Endometrial microvascular endothelial cells (primary cell): Measurements from ENCODE around the gene CWF19L2. TPM values are rescaled to one million over a fixed set of nuclear protein-coding genes. Genes with fewer than 3 reads are reported as not detected.
"Not testable (repeated sequence)": the region's sequence is repeated elsewhere in the genome, so short reads cannot be mapped to it uniquely, and the experiment has no call there.

Experiments
- in situ Hi-C: cut with HindIII; loops from 2 replicates; pipeline ENCODE4 v1.10.0; 2017; ENCODE audit warnings: low sequenced_read_pairs, low pct_unique_long_range_greater_than_20kb; ENCODE audit errors: inconsistent ontology term
- total RNA-seq: library from RNA; depleted of rRNA; stranded (reverse); fragments of >200 nt; gene quantifications from one replicate; pipeline ENCODE4 v1.2.3, GENCODE V29; 2015; ENCODE audit errors: inconsistent ontology term

CWF19L2 gene
- 5.9 TPM for total RNA-seq

DNA sequence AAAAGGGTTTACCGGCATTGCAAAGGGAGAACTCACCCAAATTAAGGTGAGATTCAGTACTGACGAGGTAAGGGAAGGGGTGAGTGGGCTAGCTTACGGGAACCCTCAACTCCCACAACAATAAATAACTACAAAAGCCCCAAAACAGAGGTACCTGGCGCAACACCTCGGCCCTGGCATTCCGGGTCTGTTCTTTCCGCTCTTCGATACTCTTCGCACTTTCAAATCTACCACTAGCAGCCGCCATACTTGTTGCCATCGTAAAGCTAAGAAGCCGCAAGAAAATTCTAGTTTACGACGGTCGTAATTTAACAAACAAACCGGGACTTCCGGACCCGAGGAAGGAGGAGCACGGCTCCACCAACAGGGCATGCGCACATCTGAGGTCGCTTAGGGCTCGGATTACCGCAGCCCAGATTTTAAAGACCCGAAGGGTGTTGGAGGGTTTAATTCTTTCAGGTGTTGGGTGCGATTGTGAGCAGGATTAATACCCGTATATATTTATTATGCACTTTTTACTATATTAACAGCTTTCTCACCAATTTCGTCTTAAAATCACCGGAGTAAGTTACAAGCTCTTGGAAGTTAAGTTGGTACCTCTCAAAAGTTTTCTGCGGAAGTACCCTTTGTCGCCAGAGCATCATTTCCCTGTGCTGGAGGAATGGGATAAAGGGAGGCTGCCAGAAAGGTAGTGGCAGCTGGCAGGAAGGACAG lies at the start of gene CWF19L2:
TSS of gene CWF19L2 (minus strand) at position 268 of the 714 bp plus-strand sequence. CDS start at position 259, 9 bp downstream.
- in situ Hi-C loops = no loop called here

DNA sequence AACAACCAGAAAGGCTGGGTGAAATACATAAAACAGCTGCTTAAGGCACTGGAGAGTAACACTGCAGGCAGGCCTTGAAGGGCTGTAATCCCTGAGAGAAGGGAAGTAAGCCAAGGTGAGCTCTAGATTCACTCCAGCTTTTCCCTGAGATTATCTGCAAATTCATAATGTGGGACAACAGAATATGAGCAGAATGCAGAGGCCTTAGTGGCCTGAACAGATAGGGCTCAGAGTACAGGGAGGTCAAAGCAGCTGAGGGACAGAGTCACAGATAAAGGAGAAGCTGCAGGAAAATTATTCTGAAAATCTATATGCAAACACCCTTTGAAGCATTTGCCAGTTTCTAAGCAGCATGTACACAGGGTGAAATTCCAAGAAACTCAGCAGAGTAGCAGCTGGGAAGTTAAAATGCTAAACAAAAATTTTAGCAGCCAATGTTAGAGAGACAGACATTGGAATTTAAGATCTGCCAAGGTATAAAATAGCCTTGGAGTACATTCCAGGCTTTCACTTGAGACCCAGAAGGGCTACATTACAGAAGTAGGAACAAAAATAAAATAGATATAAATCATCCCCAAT lies 48.1 kb upstream of the CWF19L2 start:
- in situ Hi-C loops = no loop called here

DNA sequence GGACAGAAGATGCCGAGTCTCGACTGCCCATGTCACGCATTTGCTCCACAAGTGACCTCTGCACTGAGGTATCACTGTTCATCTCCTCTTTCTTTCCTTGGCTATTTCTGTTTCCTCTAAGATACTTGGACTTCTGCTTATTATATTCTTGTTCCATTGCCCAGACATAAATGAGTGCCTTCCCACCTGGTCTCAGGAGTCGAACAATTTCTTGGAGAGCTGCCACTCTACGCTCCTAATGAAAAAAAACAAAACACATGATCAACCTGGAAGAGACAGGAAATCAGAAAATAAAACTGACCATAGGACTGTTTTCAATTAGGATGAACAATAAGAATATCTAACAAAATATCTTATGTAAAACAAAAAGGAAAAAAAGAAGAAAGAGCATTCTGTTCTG lies 47.4 kb upstream of the CWF19L2 start:
- in situ Hi-C loops = no loop called here

DNA sequence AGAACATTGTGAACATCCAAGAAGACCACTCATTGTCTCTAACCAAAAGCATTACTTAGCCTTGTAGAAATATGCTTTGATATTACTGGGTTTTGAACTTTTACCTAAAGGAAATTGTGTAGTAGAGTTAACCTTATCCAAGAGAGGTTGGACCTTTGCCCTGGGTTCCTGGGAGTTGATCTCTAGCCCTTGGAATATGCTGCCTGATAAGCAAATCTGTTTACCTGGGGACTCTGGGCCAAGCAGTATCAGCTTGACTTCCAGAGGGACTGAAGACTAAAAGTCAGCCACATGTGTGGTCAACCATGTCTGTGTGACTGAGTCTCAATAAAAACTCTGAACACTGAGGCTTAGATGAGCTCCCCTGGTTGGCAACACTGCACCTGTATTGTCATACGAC lies 44.1 kb upstream of the CWF19L2 start:
- in situ Hi-C loops = no loop called here

DNA sequence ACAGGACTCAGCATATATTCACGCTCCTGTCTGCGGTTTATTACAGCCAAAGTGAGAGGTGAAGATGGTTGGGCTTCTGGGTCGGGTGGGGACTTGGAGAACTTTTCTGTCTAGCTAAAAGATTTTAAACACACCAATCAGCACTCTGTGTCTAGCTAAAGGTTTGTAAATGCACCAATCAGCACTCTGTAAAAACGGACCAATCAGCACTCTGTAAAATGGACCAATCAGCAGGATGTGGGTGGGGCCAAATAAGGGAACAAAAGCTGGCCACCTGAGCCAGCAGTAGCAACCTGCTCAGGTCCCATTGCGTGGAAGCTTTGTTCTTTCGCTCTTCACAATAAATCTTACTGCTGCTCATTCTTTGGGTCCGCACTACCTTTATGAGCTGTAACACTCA lies 39.7 kb upstream of the CWF19L2 start:
- in situ Hi-C loops = not testable (repeated sequence)

DNA sequence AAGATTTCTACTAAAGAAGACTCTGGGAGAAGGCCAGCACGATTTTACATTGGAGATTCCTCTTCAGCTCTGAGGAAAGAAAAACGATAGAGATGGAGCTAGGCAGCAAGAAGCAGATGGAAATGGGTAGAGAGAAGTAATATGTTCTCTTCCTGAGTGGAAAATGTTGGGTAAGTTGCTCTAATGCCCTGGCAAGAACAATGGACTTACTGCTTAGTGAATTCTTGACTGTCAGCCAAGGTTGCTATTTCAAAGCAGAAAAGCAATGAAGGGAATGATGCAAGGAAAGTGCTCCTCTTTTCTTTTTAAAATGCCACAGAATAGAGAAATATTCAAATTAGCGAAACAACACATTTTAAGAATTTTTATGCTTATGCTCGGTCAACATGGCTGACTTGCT lies 38.4 kb upstream of the CWF19L2 start:
- in situ Hi-C loops = no loop called here

DNA sequence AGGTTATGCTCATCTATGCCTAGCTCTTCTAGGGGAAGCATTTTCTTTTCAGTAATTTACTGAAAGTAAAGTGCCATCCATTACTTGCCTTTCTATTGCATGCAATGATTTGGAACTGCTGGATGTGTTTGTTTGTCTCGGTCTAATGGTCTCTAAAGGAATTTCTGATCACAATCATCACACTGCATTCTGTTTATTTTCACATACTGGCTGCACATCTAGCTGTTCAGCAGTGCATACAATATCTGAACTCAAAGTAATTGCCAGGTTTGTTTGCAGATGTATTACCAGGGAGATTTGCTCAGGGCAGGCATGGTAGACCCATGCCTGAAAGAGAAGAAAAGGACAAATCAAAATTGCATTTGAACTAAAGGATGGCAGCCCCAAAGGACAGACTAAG lies 36.4 kb upstream of the CWF19L2 start:
- in situ Hi-C loops = no loop called here

DNA sequence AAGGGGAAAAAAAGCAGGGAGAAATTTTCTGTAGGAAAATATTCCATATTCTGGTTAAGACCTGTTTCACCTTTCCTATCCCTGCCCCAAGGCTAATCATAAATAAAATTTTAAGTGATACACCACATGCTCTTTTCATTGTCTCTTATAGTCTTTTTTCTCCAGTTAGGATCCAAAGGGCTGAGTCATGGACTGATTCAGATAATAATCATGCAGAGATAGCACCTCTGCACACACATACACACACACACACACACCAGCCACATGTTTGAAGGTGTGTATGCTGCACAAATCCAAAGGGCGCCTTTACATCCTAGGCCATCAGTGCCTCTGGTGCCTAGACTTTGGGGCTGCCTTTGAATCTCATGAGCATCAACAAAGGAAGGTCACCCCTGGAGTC lies 35.5 kb upstream of the CWF19L2 start:
- in situ Hi-C loops = no loop called here

DNA sequence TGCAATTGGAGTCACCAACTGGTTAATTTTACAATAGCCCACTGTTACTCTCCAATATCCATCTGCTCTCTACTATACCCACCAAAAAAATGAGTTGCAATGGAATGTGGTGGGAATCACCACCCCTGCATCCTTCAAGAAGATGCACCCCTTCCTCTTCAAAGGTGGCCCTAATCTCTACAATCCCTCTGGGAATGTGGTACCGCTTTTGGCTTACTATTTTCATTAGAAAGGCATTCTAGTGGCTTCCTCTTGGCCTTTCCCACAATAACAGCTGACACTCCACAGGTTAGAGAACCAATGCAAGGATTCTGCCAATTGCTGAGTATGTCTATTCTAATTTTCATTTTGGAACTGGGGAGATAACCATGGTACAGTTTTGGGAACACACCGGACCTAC lies 33.2 kb upstream of the CWF19L2 start:
- in situ Hi-C loops = no loop called here

DNA sequence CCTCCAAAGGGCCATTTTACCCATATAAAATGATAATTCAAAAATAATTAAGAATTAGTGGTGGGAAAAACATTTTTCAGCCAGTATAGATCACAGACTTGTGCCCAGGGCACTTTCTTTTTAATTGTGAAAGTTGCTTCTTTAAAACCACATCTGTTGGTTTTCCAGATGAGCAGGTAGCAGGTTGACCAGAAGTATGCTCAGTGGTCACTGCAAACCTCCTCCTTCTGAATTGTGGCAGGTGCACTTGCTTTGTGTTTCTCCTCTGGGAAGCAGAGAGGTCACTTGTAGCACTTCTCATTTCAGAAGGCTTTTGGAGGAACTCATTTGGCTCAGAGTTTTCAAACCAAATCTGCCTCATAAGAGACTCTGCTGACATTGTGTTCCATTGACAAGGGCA lies 24.6 kb upstream of the CWF19L2 start:
- in situ Hi-C loops = no loop called here

DNA sequence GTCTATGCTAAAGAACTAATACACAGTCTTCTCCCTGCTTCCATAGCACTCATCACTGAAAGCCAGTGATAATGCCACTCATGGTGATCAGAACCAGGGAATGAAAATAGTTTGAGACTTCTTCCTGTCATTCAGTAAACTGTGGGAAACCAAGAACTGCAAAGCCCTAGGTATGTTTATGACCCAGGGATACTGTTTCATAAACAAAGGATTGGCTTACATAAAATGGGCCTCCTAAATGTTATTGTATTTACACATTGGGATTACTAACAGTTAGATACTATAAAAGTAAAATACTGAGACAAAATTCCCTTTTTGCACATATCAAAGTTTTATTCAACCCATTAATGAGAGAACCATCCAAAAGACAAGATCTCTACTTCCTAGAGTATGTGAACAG lies 21.3 kb upstream of the CWF19L2 start:
- in situ Hi-C loops = no loop called here

DNA sequence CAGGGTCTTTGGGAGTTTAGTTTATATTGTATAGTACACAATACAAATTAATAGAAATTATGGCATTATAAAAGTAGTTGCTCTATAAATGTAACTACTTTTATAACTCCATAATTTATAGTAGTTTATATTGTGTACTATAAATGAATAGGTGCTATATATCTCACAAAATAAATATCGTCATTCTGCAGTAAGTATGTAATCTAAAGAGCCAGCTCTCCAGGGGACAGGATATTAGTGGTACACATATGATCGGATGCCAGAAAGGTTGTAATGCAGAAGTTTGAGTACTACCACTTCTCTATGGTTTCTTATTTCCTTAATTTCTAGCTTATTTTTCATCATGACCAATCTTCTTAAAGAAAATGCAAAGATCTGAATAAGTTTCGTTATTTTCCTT lies 20.2 kb upstream of the CWF19L2 start:
- in situ Hi-C loops = no loop called here

DNA sequence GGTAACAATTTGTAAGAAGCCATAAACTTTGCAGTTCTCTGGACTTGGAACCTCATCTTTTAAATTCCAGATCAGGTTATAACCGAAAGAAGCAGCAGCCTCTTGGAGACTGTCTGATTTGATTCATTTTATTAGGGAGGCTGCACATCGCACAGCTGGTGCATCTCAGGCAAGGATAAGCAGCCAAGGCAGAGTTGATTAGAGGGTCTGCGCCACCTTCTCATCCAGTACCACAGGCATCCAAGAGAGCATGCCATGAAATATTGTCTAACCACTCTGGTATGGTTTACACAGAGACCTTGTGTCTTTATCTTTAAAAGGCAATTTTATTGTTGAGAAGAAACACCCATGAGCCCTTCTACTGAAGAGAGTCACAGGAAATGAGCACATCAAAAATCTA lies 16.2 kb upstream of the CWF19L2 start:
- in situ Hi-C loops = no loop called here

DNA sequence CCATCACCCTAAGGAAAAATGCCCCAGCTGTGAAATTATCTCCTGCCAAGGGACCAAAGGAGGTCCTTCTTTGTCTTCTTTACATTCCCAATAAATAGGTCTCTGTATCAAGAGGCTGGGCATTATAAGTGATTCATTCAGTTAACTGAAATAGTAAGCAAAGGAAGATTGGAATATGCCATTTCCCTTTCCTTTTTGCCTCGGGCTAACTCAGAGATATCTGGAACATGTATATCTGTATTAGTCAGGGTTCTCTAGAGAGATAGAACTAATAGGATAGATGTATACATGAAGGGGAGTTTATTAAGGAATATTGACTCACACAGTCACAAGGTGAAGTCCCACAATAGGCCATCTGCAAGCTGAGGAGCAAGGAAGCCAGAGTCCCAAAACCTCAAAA lies 15.3 kb upstream of the CWF19L2 start:
- in situ Hi-C loops = no loop called here

DNA sequence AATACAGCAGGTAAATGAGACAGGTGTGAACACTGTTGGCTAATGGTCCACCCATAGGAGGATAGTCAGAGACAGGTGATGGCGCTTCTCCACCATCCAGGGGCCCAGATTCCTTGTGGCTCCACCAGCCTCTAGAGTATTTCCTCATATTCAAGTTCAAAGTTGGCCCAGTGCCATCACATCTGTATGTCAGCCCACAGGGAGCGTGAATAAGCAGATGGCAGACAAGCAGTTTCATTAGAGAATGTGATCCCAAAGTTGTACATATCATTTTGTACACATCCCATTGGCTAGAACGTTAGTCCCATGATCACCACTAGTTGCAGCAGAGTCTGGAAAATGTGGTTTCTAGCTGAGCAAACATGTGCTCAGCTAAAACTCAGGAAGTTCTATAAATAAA lies 11.0 kb upstream of the CWF19L2 start:
- in situ Hi-C loops = no loop called here

DNA sequence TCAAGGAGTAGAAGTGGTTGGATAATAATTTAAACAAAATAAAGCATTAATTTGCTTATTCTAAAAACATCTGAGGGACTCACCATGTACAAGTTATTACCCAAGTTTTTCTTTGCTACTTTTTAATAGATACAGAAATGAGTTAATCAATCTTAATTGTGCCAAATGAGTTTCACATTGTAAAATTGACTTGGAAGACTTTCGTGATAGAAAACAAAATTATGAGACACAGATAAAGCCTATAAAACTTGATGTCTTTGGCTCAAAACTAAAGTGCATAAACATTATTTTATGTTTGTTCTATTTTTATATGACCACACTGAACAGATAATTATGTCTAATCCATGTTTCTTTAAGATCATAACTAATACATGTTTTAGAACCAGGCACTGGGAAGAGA lies 10.1 kb upstream of the CWF19L2 start:
- in situ Hi-C loops = no loop called here

DNA sequence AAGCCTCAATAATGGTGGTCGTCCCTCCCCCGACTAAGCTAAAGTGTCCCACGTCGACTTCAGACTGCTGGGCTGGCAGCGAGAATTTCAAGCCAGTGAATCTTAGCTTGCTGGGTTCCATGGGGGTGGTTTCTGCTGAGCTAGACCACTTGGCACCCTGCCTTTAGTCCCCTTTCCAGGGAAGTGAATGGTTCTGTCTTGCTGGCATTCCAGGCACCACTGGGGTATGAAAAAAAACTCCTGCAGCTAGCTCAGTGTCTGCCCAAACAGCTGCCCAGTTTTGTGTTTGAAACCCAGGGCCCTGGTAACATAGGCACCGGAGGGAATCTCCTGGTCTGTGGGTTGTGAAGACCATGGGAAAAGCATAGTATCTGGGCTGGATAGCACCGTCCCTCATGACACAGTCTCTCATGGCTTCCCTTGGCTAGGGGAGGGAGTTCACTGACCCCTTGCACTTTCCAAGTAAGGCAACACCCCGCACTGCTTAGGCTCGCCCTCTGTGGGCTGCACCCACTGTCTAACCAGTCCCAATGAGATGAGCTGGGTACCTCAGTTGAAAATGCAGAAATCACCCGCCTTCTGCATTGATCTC lies 8.7 kb upstream of the CWF19L2 start:
- in situ Hi-C loops = not testable (repeated sequence)

DNA sequence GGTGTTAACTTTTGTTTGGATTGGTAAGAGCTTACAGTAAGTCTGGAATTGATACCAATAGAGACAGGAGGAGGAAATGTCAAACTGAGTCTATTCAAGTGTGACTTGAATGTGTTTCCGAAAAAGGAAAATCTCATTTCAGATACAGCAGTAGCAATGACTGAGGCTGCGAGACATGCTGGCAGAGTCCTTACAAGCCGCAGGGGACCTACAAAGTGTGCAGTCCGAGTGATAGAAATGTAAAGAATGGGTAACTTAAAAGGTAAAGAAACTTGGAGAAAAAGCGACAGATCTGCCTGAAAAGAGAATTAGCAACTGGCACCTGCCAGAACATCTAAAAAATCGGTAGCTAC lies 444 bp downstream of the CWF19L2 start:
- in situ Hi-C loops = no loop called here

DNA sequence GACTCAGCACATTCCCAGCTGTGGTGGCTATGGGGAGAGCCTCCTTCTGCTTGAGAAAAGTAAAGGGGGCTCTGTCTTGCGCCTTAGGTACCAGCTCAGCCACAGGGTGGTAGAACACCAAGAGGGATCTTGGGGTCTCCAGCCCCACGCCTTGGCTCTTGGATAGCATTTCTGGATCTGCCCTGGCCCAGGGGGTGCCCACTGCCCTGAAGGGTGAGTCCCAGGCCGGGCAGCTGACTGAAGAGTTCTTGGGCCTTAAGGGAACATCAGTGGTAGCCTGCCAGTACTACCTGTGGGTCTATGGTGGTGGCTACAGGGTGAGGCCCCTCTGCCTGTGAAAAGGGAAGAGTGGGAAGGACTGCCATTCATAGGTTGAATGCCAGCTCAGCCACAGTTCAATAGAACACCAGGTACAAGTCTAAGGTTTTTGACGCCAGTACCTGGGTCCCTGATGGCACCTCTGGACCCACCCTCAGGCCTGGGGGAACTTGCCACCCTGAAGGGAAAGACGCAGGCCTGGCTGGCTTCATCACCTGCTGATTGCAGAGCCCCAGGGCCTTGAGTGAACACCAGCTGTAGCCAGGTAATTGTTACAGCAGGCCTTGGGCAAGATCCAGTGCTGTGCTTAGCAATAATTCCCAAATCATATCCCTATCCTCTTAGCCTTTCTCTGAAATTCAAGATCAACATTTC lies 3.9 kb downstream of the CWF19L2 start:
- in situ Hi-C loops = no loop called here

DNA sequence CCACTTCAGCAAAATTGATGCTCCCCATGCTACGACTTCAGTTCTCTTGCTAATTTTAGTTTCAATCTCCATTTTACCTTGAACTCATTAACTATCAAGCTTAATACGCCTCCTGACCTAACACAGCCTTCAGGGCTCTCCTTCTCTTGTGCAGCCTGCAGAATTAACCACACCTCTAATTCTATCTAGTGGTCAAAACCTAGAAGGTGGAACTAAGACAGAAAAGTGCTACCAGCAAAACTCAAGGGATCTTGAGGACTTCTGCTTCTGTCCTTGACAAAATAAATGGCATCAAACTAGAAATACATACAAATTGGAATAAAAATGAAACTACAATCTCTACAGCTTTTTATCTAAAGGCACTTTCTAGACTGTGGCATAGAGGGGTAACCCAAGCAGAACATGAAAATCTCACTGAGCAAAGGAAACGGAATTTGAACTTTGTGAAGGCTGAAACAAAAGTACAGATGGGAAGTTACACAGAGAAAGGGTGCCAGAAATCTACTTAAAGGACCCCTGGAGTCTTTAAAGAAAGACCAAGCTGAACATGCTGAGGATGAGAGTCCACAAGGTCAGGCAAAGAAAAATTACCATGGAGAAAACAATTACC lies 10.7 kb downstream of the CWF19L2 start:
- in situ Hi-C loops = no loop called here
